Measurements from ENCODE around the gene ARHGAP31.

- TF ChIP-seq POLR2A (IDR thresholded peaks at IDR 0.05; ENCODE audit: low read length) (no peak), GATA1 (IDR thresholded peaks at IDR 0.05; ENCODE audit: low read depth, low read length) (no peak)
These were observed 106.9 kb downstream of the ARHGAP31 start for GRCh38 chr3:119401069-119401468.
